Endothelial cell of hepatic sinusoid (primary cell): ENCODE results near the gene REEP6.

Experiments used
- in situ Hi-C: cut with HindIII; loops from 2 replicates; pipeline ENCODE4 v1.10.0; 2017; ENCODE audit warnings: low sequenced_read_pairs

Gene REEP6

DNA sequence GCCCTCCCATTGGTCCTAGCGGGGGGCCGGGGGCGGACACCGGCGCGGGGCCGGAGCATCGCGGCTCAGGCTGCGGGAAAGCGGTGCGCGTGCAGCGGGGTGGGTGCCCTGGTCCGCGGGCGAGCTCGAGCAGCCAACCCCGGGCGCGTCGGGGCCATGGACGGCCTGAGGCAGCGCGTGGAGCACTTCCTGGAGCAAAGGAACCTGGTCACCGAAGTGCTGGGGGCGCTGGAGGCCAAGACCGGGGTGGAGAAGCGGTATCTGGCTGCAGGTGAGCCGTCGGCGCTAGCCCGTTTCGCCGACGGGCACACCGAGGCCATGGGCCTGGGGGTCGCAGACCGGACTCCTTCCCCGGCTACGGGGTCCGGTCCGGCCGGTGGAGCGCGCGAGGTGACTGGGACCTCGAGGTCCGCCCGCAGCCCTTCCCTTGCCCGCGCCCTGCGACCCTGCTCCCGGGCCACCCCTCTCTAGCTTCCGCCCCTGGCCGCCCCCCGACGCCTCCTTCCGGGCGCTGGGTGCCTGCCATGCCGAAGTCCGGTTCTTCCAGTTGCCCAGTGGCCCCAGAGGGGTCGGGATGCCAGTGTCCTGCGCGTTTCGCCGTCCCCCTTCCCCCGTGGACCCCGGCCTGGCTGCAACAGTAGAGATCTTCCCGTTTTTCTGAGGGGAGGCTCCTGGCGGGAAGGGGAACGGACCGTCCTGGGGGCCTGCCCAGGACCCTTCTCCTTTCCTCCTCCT, at the start of gene REEP6:
TSS of gene REEP6 (plus strand) at position 68 of the 735 bp plus-strand sequence. CDS start at position 157, 89 bp downstream.
- in situ Hi-C loops, result no loop called here

DNA sequence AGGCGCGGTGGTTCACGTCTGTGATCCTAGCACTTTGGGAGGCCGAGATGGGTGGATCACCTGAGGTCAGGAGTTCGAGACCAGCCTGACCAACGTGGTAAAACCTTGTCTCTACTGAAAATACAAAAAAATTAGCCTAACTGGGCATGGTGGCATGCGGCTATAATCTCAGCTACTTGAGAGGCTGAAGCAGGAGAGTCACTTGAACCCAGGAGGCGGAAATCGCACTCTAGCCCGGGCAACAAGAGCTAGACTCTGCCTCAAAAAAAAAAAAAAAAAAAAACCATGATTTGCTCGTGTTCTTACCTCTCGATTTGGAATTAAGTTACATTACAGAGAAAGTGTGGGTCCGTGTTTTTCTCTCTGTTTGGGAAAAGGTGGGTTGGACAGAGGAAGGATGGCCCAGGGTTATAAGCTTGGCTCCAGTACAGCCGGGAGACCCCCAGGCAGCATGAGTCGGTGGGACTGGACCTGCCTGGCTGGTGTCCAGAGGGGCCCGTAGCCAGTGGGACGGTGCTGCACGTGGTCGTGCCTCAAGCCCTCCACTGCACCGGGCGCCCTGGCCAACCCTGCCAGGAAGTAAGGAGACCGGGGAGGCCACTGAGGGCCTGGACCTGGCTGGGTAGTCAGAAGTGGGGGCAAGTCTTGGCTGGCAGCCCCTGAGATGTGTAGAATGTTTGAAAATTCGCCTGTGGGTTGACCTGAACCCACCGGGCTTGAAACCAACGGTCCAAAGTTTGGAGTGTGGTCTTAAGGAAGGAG, 49.1 kb upstream of the REEP6 start:
- in situ Hi-C loops, result no loop called here

DNA sequence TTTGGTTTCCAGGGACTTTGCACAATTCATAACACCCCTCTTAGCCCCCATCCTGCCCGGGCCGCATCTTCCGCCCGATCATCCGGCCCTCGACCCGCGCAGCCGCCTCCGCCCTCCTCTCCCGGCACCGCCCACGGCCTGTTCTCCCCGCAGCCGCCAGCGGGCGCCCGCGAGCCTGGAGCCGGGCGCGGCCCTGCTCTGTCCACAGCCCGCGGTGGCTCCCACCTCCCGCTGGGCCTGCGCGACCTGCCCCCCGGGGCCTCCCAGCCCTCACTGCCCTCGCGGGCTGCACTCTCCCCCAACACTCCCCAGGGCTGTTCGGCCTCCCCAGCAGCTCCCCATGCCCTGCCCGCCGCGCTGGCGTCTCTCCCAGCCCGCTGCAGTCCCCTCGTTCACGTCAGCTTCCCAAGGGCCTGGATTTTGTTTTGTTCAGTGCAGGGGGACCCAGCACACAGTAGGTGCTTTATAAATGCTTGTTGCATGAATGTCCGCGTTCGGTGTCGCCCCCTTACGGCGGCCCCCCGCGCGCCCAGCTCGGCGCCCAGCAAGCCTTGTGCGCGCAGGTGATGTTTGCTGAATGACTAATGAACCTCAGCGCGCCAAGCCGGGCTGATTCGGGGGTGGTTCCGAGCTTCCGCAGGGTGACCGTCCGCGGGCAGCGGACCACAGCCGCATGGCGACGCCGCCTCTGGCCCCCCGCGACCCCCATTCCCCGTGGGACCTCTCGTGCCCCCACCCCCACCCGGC, 45.6 kb upstream of the REEP6 start:
- in situ Hi-C loops, result no loop called here

DNA sequence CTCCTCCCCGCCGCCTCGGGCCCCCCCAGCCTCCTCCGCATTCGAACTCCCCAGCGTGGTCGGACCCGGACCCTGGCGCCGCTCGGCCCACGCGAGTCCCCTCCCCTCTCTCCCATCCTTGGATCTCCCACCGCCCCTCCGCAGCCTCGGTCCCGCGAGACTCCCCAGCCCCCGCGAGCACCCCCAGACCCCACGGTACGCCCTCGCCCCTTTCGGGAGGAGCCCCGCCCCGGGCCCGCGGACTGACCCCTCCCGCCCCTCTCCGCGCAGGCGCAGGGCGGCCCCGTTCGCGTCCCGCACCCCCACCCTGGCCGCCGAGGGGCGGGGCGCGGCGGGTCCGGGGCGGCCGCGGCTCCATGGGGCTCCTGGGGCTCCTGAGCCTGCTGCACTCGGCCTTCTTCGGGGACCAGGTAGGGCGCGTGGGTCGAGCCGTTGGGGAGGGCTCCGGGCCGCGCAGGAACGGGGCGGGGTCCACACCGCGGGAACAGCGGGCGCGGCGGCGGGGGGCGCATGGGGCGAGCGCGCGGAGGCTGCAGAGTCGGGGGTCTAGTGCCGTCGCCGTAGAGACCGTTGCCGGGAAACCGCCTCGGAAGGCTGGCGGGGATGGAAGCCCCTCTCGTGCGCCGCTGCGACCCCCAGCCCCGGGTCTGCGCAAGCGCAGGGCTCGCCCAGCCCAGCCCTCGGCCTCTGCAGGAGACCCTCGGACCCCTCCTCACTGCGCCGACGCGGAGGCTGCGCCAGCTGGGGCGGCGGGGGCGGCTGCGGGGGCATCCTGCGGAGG, 44.9 kb upstream of the REEP6 start:
- in situ Hi-C loops, result no loop called here

DNA sequence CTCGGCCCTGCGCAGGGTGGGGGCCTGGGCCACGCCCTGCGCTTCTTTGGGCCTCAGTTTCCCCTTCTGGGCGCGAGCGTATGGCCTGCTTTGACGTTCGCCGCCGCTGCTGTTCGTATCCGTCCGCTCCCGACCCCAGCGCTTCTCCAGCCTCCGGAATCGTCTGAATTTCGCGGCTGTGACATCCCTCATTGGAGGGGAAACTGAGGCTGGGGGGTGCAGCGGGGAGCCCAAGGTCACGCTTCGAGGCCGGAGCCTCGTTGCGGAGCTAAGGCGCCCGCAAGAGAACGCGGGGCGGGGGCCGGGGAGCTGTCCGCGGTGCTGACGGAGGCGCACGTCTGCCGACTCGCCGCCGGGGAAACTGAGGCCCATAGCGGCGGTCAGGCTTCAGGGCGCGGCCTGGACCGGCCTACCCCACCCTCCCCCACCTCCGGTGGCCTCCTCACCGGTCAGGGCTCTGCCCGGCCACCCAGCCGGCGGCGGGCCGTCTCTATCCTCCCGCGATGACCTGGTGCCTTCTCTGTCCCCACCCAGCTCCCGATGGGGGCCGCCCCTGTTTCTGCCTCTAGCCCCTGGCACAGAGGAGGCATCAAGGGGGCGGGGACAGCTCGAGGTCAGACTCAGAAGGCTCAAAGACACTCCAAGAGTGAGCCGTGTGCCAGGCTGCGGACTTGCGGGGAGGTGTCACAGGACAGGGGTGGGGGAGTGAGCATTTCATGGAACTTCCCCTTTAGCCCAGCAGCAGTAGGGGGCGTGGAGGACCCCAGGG, 44.1 kb upstream of the REEP6 start:
- in situ Hi-C loops, result no loop called here

DNA sequence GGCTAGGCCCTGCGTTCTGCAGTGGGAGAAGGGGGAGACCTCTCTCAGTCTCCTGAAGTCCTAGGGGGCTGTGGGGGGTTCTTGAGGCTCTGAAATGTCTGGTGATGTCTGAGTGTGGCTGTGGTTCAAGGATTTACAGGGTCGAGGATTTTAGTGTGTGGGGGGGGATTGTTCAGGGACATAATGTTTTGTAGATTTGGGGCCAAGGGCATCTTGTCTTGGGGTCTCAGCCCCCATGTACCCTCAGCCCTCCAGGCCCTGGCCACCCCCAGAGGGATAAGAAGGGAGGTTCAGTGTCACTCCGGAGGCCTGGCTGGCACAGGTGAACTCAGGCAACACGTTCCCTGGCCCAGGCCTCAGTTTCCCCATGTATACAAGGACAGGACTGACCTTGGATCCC, 43.5 kb upstream of the REEP6 start:
- in situ Hi-C loops, result no loop called here

DNA sequence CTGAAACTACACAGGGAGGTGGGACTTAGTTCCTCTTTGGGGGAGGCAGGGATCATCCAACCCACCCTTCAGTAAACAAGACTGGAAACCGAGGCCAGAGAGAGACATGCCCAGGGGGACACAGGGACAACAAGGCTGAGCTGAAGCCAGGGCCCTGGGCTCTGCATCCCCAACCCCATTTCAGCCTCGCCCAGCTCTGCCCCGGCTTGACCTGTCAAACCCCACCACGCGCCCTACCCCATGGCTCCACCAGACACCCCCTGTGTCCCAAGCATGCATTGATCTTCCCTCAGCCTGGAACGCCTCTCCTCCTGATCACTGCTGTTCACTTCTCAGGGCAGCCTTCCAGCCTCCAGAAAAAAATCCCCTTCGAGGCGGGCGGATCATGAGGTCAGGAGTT, 43.0 kb upstream of the REEP6 start:
- in situ Hi-C loops, result no loop called here

DNA sequence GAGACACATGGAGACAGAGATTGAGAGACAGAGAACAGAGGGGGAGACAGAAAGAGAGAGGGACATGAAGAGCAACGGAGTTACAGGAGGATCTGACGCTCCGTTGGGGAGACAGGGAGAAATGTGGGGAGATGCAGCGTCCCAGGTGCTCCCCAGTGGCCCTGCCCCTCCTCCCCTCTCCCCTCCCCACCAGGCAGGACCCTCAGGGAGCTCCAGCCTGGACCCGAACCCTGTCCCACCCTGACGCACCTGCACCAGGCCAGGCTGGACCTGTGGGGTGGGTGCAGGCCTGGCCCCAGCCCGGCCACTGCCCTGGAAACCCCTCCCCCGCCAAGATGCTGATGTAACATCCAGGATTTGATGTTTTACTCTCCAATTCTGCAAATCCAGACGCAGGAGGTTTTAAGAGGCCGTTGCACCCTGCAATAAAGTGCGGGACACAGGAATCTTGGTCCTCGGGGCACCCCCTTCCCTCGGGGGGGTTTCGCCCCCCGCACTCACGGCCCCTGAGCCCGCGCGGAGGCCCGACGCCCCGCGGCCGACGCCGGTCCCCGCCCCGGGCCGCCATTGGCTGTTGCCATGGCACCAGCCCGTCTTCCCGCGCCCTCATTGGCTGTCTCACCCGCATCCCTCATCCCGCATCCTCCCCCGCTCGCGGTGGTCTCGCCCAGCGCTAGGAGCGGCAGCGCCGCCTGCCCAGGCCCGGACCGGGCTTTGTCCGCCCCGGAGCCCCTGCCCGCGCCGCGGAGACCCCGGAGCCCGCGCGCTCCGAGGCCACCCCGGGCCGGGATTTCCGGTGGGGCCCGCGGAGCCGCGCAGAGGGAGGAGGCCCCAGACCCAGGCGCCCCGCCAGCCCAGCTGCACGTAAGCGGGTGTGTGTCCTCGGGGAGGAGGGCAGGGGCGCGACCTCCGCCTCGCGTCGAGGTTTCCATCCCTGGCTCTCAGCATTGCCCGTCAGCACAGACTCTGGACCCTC, 41.2 kb upstream of the REEP6 start, which contains the start of gene APC2:
TSS of gene APC2 (plus strand) at position 655 of the 976 bp plus-strand sequence. CDS start 2,881 bp downstream, outside the sequence.
- in situ Hi-C loops, result no loop called here

DNA sequence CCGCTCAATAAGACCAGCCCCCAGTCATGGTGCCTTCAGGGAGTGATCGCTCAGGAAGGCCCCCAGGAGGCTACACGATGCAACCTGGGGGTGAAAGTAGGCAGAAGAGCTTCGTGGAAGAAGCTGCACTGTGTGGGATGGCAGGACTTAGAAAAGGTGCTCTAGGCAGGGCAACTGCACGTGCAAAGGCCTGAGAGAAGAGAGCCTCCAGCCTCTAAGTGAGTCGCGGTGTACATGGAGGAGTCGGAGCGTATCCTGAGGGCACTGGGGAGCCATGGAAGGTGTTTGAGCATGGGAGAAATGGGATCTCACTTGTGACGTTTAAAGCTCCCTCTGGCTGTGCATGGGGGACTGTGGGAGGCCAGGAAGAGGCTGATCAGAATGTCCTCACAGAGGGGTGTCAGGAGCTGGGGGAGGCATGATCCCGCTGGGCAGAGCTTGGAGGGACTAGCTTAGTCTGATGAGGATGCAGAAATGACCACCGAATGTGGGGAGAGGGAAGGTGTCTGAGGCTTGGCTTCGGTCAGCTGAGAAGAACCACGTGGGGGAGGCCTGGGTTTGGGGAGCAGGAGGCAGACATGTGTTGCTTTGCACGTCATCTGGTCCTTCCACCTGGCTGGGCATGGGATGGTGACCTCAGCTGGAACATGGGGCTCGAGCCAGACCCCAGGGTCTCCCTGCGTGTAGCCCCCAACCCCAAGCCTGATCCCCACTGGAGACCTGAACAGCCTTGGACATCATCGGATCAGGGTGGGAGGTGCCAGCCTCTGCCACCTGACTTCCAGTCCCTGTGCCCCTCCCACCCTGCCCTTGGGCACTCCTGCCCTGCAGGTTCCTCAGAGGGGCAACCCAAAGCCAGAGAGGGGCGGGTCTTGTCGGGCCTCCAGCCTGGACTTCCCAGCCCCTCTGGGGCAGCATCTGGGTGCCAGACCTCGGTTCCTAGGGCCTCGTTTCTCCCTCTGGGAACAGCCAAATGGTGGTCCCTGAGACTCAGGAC, 39.9 kb upstream of the REEP6 start:
- in situ Hi-C loops, result no loop called here

DNA sequence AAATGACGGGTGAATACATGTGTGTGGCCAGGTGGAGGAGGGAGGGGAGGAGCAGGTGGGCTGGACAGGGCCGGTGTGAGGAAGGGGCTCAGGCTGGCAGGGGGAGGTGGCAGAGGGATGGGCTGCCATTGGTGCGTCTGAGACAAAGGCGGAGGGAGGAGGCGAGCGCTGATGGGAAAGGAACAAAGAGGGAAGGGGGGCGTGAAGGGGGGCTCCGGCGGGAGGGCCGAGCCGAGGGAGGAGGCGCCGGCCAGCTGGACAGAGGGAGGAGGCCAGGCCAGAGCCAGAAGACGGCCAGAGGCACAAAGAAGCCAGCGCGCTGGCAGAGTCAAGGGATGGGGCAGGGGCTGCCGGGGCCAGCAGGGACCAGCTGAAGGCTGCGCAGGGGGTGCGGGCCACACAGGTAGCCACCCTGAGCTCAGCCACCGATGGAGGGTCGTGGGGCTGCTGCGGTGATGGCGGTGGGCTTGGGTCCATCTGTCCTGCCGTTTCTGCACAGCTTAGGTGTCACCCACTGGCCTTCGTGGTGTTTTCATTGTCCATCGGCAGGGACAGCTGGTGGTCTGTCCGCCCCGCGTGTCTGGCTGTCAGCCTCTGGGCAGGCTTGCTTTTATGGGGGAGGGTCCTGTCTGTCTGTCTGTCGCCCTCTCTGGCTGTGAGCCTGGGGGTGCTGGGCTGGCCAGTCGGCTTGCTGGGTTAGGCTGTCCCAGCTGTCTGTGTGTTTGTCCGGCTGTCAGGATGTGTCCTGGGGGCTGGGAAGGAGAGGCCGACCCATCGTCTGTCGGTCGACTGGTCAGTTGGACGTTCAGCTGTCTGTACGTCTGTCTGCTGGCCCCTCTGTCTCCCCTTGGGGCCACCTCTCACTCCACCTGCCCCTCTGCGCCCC, 38.8 kb upstream of the REEP6 start:
- in situ Hi-C loops, result no loop called here

DNA sequence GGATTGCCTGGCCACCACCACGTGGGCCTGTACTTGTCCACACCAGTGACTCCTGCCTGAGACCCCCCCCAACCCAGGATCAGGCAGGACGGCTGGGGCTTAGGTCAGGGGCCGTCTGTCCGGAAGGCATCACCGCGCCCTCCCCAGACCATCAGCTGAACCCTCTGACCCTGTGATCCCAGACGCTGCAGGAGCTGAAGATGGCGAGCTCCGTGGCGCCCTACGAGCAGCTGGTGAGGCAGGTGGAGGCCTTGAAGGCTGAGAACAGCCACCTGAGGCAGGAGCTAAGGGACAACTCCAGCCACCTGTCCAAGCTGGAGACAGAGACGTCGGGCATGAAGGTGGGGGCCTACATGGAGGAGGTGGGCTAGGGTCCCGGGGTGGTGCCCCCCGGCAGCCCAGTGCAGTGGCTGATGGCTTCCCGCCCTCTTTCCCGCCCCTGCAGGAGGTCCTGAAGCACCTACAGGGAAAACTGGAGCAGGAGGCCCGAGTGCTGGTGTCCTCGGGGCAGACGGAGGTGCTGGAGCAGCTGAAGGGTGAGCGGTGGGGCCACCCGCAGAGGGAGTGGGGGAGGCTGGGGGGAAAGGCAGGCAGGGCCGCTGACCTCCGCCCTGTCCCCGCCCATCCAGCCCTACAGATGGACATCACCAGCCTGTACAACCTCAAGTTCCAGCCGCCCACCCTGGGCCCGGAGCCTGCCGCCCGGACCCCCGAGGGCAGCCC, 38.0 kb upstream of the REEP6 start:
- in situ Hi-C loops, result no loop called here

DNA sequence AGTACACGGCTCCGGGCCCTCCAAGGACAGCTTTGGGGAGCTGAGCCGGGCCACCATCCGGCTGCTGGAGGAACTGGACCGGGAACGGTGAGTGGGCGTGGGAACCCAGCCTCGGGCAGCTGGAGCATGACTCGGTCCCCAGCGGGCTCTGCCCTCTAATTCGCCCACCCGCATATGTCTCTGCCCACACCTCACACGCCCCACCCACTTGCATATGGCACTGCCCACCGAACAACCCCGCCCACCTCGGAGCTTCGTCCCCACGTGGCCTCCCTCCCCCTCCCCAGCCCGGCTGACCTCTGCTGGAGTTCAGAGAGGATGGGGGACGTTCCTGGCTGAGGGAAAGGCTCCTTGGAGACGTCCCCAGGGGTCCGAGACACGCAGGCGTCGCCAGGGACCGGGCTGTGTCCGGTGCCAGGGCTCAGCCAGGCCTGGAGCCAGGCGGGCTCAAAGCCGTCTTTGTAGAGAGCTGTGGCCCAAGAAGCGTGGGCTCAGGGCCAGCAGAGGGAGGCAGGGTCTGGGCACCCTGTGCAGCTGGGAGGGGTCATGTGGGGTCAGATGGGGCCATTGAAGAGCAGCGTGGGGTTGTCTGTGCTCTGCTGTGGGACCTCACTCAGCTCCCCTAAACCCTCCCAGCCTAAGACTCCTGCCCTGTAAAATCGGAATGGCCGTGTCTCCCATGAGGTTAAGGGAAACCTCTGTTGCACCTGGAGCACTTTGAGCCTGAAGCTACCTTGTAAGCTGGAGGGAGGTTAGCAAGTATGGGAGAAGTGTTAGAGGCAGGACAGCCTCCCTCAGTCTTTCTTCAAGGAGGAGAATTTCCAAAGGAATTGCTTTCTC, 37.2 kb upstream of the REEP6 start:
- in situ Hi-C loops, result no loop called here

DNA sequence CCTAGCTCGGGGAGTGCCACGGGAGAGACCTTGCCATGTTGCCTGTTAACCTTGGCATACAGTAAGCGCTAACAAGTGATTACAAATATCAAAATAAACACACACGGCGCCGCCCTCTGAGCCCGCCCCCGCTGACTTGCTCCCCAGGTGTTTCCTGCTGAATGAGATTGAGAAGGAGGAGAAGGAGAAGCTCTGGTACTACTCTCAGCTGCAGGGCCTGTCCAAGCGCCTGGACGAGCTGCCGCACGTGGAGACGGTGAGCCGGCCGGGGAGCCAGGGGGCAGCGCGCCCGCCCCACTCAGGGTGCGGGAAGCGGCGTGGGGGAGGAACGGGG, 36.0 kb upstream of the REEP6 start:
- in situ Hi-C loops, result no loop called here

DNA sequence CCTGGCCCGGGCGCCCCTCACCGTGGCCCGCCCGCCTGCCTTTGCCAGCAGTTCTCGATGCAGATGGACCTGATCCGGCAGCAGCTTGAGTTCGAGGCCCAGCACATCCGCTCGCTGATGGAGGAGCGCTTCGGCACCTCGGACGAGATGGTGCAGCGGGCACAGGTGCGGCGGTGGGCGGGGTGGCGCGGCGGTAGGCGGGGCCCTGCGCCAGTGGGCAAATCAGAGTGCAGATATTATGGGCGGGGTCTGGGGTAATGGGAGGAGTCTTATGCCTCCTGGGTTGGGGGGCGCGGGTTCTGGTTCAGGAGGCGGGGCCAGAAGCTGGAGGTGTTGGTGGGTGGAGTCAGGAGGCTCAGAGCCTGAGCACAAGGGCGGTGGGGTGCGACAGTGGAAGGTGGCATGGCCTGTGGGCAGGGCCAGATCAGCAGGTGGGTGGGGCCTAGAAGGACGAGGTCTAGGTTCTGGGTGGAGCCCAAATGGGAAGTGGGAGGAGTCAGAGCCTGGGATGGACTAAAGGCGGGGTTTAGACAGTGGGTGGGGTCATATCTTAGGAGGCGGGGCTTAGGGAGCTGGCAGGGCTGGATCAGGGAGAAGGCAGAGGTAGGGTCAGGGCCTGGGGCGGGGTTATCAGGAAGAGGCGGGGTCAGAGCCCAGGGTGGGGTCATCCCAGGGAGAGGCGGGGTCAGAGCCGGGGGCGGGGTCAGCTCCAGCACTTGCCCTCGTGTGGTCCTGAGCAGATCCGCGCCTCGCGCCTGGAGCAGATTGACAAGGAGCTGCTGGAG, 35.5 kb upstream of the REEP6 start:
- in situ Hi-C loops, result no loop called here
